ENCODE measurements around the gene BAZ1A.

DNA sequence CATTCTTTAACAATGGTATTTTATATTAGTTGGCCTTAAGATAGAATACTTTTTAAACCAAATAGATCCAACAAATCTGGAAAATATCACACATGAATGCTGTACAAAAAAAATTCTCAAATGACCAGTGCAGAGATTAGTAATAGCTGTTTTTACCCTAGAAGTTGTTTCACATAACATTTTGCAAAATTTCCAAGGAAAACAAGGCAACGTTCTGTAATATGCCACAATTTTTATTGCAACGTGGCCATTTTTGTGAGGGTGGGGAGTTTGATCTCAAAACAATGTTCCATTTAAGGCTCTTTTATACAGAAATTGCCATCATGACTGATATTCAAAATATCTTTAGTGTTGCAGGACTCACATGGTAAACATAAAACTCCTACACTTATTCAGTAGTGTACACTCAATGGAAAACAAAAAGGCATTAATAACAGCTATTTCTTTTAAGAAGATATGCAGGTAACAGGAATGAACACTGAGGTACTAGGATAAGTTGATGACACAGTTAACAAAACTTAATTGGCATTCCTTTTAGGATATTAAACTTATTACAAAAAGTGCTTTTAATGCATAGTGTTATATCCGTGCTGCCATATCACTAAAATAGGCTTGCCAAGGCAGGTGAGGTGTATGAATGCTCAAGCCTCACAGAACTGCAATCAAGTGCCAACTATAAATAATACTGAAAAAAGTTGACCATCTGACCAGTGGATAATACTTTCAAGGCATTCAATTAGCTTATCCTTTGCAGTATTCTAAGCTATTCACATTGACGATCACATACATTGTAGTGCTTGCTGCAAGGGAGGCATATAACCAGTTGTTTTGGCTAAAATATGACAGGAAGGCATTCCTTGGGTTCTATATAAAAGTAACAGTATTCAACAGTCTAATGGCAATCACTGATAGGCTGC lies 163.1 kb downstream of the BAZ1A start:
- TF ChIP-seq, protein P1, sequence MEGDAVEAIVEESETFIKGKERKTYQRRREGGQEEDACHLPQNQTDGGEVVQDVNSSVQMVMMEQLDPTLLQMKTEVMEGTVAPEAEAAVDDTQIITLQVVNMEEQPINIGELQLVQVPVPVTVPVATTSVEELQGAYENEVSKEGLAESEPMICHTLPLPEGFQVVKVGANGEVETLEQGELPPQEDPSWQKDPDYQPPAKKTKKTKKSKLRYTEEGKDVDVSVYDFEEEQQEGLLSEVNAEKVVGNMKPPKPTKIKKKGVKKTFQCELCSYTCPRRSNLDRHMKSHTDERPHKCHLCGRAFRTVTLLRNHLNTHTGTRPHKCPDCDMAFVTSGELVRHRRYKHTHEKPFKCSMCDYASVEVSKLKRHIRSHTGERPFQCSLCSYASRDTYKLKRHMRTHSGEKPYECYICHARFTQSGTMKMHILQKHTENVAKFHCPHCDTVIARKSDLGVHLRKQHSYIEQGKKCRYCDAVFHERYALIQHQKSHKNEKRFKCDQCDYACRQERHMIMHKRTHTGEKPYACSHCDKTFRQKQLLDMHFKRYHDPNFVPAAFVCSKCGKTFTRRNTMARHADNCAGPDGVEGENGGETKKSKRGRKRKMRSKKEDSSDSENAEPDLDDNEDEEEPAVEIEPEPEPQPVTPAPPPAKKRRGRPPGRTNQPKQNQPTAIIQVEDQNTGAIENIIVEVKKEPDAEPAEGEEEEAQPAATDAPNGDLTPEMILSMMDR (IDR thresholded peaks at IDR 0.05): no peak
- no peak for TF ChIP-seq POLR2AphosphoS5 (IDR thresholded peaks at IDR 0.05)
- TF ChIP-seq POLR2A (IDR thresholded peaks at IDR 0.05): no peak
- no peak for TF ChIP-seq EP300 (IDR thresholded peaks at IDR 0.05)

Measured in upper lobe of left lung (tissue), 4 donors.